Tibial nerve (tissue), 4 donors: ENCODE results near the gene CYFIP2.
A peak's percentile ranks its signal among the peaks of the same experiment; 100 is the strongest.

Experiments
- EP300 ChIP-seq, 2 donors: sonication (generic); formaldehyde crosslinking; IDR thresholded peaks; one replicate each; pipeline ENCODE4 v1.6.1; 2017; ENCODE audit warnings: antibody characterized with exemption in 2 of 2, mild to moderate bottlenecking in 1 of 2
- TF ChIP-seq, protein P1 (sequence below), 5 experiments: fragments of 200-600 bp in 3 of 5; fragments of 450-650 bp in 2 of 5; sonication (generic) in 3 of 5; IDR thresholded peaks; one replicate each; pipeline ENCODE4 v1.5.1; 2016 to 2019; ENCODE audit warnings: antibody characterized with exemption in 5 of 5, mild to moderate bottlenecking in 3 of 5, moderate library complexity in 2 of 5

DNA sequence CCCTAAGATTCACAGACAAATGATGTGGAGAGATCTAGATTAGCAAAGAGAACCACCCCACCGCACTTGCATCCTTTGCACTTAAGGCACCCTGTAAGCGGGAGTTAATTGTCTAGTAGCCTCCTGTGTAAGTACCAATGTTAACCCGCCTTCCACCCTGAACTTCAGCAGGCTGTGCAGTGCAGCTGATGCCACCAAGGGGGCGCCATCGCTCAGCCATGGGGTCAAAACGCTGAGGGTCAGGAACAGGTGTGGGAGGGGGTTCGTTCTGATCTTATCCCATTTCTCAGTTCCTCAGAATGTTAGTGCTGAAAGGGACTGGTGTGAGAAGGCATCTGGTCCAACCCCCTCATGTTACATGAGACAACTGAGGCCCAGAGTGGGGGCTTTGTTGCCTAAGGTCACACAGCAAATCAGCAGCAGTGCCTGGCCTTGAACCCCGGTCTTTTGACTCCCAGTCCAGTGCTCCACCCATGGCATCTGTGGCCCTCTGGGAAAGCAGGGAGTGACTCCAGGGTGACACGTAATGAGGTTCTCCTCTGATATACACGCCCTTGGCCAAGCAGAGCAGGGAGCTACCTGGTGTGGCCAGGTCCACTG lies 57.3 kb downstream of the CYFIP2 start:
- TF ChIP-seq, protein P1, sequence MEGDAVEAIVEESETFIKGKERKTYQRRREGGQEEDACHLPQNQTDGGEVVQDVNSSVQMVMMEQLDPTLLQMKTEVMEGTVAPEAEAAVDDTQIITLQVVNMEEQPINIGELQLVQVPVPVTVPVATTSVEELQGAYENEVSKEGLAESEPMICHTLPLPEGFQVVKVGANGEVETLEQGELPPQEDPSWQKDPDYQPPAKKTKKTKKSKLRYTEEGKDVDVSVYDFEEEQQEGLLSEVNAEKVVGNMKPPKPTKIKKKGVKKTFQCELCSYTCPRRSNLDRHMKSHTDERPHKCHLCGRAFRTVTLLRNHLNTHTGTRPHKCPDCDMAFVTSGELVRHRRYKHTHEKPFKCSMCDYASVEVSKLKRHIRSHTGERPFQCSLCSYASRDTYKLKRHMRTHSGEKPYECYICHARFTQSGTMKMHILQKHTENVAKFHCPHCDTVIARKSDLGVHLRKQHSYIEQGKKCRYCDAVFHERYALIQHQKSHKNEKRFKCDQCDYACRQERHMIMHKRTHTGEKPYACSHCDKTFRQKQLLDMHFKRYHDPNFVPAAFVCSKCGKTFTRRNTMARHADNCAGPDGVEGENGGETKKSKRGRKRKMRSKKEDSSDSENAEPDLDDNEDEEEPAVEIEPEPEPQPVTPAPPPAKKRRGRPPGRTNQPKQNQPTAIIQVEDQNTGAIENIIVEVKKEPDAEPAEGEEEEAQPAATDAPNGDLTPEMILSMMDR (IDR thresholded peaks at IDR 0.05) = peak in 1 of 5 experiments; percentile 5
- no peak for TF ChIP-seq EP300 (IDR thresholded peaks at IDR 0.05)
